Colonic mucosa (tissue), 4 donors: ENCODE measurements around the gene SPDYA. TPM values are rescaled to one million over a fixed set of nuclear protein-coding genes. Genes with fewer than 3 reads are reported as not detected.
A peak's percentile ranks its signal among the peaks of the same experiment; 100 is the strongest.

ENCODE experiments used
- DNase-seq: peaks from one replicate; pipeline ENCODE4 v3.0.0-alpha.2; 2020
- H3K27ac ChIP-seq: fragments of 200-600 bp; one replicate; pipeline ENCODE4 v1.8.0; 2021
- H3K27me3 ChIP-seq: fragments of 200-600 bp; one replicate; pipeline ENCODE4 v1.8.0; 2021
- H3K36me3 ChIP-seq: fragments of 200-600 bp; one replicate; pipeline ENCODE4 v1.8.0; 2021
- H3K4me1 ChIP-seq: fragments of 200-600 bp; one replicate; pipeline ENCODE4 v1.8.0; 2021; ENCODE audit warnings: mild to moderate bottlenecking
- H3K4me3 ChIP-seq: fragments of 200-600 bp; one replicate; pipeline ENCODE4 v1.8.0; 2021
- H3K9ac ChIP-seq, 2 donors: one replicate each; pipeline ENCODE4 v1.7.0; 2013; ENCODE audit warnings: control low read depth in 2 of 2, low read depth in 2 of 2, low read length in 2 of 2
- H3K9me3 ChIP-seq: fragments of 200-600 bp; one replicate; pipeline ENCODE4 v1.8.0; 2021
- intact Hi-C: fragments of 100-400 bp; cut with DNase I; formaldehyde crosslinking; loops from one replicate; pipeline ENCODE4 v1.14.1; 2022
- total RNA-seq, 2 donors: library from RNA; stranded (reverse); fragmentation: NEBNext Ultra II Directional in 1 of 2; extraction: Animal tissue kit (Norgen Biotek cat#: 25700) in 1 of 2; gene quantifications; one replicate each; pipeline ENCODE4 v1.2.1, GENCODE V29; 2021
- TF ChIP-seq, protein P1 (sequence below): fragments of 200-600 bp; IDR thresholded peaks from one replicate; pipeline ENCODE4 v1.8.0; 2022; ENCODE audit warnings: antibody characterized with exemption, mild to moderate bottlenecking
- donor health status: healthy.
- donor health status: DM: no; HTN: no; CAD: no.
- donor health status: DM: no; HTN: no; CAD: no.

SPDYA gene
- total RNA-seq, 2 donors from 2014 or later = 0.42 to 1.1 TPM

DNA sequence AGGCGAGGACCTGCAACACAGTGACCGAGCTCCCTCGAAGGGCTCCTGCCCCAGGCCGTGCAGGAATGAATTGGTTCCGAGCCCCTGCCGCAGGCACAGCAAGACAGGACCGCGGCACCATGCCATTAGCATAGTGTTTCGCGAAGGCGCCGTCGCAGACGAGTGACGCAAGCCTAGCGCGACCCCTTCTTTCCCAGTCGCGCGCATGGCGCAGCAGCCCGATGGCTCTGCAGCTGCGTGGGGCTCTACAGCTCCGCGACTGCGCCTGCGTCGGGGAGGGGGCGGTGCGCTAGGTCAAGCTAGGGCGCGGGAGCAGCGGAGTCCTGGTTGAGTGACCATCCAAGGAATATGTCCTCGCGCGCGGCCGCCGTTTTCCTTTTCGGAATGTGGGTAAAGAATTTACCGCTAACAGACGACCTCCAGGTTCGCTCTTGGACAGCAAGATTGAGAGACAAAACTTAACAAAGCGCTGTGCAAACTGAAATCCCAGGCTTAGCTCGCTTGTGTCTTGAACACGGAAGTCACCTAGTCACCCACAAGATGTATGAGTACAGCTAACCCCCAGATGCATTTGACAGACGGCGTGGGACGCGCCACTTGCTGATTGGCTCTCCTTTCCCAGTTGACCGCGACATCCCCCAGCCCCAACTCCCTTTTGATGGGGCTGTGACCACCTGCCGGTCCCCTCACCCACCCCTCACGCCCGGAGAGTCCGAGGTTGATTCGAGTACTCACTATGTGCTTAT lies 59.7 kb downstream of the SPDYA start, which contains the start of gene TRMT61B:
TSS of gene TRMT61B (minus strand) at position 164 of the 746 bp plus-strand sequence. CDS start at position 132, 32 bp downstream.
- Histone ChIP-seq H3K4me1 (peaks cover 13% of the 10 kb centered on the region), H3K9me3 (no peaks in the 10 kb centered on the region), H3K27me3 (no peaks in the 10 kb centered on the region), H3K27ac (peak within 1 kb of the TSS; percentile 72), H3K4me3 (peak within 1 kb of the TSS; percentile 85), H3K9ac (peak within 1 kb of the TSS; percentile 75 to 76), H3K36me3 (no peaks in the 10 kb centered on the region)
- intact Hi-C loops = no loop called here
- DNase-seq = peak; percentile 97
- TF ChIP-seq, protein P1, sequence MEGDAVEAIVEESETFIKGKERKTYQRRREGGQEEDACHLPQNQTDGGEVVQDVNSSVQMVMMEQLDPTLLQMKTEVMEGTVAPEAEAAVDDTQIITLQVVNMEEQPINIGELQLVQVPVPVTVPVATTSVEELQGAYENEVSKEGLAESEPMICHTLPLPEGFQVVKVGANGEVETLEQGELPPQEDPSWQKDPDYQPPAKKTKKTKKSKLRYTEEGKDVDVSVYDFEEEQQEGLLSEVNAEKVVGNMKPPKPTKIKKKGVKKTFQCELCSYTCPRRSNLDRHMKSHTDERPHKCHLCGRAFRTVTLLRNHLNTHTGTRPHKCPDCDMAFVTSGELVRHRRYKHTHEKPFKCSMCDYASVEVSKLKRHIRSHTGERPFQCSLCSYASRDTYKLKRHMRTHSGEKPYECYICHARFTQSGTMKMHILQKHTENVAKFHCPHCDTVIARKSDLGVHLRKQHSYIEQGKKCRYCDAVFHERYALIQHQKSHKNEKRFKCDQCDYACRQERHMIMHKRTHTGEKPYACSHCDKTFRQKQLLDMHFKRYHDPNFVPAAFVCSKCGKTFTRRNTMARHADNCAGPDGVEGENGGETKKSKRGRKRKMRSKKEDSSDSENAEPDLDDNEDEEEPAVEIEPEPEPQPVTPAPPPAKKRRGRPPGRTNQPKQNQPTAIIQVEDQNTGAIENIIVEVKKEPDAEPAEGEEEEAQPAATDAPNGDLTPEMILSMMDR = no peak

DNA sequence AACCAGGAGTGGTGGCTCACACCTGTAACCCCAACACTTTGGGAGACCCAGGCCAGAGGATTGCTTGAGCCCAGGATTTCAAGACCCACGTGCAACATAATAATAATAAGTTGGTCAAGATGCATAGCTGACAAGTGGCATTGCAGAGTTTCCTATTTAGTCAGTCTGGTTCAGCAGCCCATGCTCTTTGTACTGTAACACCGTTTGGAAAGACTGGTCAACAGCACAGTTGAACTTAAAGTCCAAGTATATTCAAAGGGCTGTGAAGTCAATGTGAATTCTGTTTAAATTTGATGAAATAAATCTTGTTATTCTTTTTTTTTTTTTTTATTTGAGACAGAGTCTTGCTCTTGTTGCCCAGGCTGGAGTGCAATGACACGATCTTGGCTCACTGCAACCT lies 61.0 kb downstream of the SPDYA start:
- Histone ChIP-seq H3K4me1 (peaks cover 13% of the 10 kb centered on the region), H3K36me3 (no peaks in the 10 kb centered on the region), H3K27ac (no peak overlapping the region), H3K9ac (no peak overlapping the region), H3K4me3 (no peak overlapping the region), H3K27me3 (no peaks in the 10 kb centered on the region), H3K9me3 (no peaks in the 10 kb centered on the region)
- intact Hi-C loops = no loop called here
- TF ChIP-seq, protein P1 = no peak
- DNase-seq = no peak

DNA sequence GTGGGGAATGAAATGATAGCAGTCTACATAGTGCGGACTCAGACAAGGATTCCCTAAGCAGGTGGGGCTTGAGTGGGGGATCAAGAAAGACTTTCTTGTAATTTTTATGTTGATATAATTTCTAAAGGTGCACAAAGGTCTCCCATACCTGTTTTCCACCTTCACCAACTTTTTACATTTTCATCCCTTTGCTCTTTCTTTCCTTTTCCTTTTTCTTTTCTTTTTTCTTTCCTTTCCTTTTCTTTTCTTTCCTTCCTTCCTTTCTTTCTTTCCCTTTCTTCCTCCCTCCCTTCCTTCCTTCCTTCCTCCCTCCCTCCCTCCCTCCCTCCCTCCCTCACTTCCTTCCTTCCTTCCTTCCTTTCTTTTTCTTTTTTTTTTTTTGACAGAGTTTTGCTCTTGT lies 69.6 kb downstream of the SPDYA start:
- Histone ChIP-seq H3K36me3 (no peaks in the 10 kb centered on the region), H3K4me3 (no peak overlapping the region), H3K27ac (no peak overlapping the region), H3K27me3 (no peaks in the 10 kb centered on the region), H3K9me3 (no peaks in the 10 kb centered on the region), H3K9ac (no peak overlapping the region), H3K4me1 (no peaks in the 10 kb centered on the region)
- TF ChIP-seq, protein P1 = no peak
- no peak for DNase-seq
- intact Hi-C loops = no loop called here

DNA sequence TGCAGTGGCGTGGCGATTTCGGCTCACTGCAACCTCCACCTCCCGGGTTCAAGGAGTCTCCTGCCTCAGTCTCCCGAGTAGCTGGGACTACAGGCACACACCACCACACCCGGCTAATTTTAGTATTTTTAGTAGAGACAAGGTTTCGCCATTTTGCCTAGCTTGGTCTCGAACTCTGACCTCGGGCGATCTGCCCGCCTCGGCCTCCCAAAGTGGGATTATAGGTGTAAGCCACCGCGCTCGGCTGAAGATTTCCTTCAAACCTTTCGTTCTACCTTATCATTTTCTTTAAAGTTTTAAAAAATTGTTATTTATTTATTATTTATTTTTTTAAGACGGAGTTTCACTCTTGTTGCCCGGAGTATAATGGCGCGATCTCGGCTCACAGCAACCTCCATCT lies 82.9 kb downstream of the SPDYA start:
- no peak for DNase-seq
- intact Hi-C loops = no loop called here

DNA sequence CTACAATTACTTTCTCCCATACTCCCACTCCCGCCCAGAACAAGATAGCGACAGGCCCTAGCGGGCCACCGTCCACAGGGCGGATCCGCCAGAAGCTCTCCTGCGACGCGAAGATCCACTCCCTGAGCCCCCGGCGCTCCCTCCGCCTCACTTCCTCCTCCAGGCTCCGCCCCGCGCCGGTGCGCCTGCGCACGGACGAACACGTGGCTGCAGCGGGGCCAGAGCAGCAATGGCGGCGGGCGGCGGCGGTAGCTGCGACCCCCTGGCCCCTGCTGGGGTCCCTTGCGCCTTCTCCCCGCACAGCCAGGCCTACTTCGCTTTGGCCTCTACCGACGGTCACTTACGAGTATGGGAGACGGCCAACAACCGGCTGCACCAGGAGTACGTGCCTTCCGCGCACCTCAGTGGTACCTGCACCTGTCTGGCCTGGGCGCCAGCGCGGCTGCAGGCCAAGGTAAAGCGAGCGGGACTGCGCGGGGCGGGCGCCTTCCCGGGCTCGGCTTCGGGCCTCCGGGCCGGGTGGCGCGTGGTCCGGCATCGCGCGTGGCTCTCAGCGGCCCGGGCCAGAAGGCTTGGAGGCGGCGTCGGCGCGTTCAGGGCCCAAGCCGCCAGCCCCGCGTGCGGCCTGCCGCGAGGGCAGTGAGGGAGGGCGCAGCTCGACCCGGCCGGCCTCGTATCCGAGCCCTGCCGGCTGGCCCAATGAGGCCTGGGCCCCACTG lies 84.0 kb downstream of the SPDYA start, which contains the start of gene WDR43:
TSS of gene WDR43 (plus strand) at position 198 of the 719 bp plus-strand sequence. CDS start at position 230, 32 bp downstream.
- intact Hi-C loops = no loop called here
- peak; percentile 99 for DNase-seq
- H3K4me3 ChIP-seq = peak within 1 kb of the TSS; percentile 91
- H3K27me3 ChIP-seq = no peaks in the 10 kb centered on the region
- H3K4me1 ChIP-seq = no peaks in the 10 kb centered on the region
- peak within 1 kb of the TSS; percentile 74 for H3K27ac ChIP-seq
- H3K9ac ChIP-seq = peak within 1 kb of the TSS; percentile 81 to 94
- no peaks in the 10 kb centered on the region for H3K9me3 ChIP-seq
- H3K36me3 ChIP-seq = no peaks in the 10 kb centered on the region
- TF ChIP-seq, protein P1 = no peak

More for the DNA sequence above, 82.9 kb downstream of the SPDYA start:
- TF ChIP-seq, protein P1 = no peak
- Histone ChIP-seq H3K4me3 (no peak overlapping the region), H3K9me3 (no peaks in the 10 kb centered on the region), H3K36me3 (no peaks in the 10 kb centered on the region), H3K9ac (no peak overlapping the region), H3K4me1 (no peaks in the 10 kb centered on the region), H3K27me3 (no peaks in the 10 kb centered on the region), H3K27ac (no peak overlapping the region)
